ENCODE measurements around the gene TMED3. TPM values are rescaled to one million over a fixed set of nuclear protein-coding genes. Genes with fewer than 3 reads are reported as not detected.
"Not testable (repeated sequence)": the region's sequence is repeated elsewhere in the genome, so short reads cannot be mapped to it uniquely, and the experiment has no call there.

The TMED3 gene
- total RNA-seq, 1 donor from 2014 or later = 205 TPM

DNA sequence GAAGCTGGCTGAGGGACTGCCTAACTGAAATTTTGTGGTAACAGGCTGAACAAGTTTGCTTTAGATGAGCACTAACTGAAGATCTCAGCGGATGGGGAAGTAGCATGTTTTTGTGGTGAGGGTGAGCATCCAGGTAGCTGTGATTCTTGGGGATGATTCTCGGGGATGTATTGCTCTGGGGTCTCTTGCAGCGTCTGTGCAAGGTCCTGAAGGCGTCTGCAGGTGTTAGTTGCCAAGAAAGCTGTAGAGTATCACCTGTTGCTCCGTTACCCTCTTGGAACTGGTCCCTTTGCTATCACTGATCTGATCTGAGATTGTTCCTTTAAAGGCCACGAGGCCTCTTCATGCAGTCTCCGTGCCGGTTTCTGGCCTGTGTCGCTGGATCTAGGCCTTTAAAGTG lies 6.0 kb downstream of the TMED3 start:
- DNase-seq (ENCODE audit: low read depth in 2 of 2) = no peak

DNA sequence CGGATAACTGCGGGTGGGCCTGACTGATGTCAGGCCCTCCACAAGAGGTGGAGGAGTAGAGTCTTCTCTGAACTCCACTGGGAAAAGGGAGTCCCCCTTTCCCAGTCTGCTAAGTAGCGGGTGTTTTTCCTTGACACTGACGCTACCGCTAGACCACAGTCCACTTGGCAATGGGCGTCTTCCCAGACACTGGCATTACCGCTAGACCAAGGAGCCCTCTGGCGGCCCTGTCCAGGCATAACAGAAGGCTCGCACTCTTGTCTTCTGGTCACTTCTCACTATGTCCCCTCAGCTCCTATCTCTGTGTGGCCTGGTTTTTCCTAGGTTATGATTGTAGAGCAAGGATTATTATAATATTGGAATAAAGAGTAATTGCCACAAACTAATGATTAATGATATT lies 9.1 kb downstream of the TMED3 start:
- DNase-seq (ENCODE audit: low read depth in 2 of 2) = not testable (repeated sequence)

DNA sequence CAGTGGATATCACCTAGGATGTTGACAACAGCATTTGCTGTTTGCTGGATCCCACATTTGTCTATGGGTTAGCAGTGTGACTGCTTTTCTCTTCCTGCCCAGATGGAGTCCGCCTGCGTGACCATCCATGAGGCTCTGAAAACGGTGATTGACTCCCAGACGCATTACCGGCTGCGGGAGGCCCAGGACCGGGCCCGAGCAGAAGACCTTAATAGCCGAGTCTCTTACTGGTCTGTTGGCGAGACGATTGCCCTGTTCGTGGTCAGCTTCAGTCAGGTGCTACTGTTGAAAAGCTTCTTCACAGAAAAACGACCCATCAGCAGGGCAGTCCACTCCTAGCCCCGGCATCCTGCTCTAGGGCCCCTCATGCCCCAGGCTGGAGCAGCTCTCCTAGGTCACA lies 11.0 kb downstream of the TMED3 start:
- no peak for DNase-seq (ENCODE audit: low read depth in 2 of 2)

DNA sequence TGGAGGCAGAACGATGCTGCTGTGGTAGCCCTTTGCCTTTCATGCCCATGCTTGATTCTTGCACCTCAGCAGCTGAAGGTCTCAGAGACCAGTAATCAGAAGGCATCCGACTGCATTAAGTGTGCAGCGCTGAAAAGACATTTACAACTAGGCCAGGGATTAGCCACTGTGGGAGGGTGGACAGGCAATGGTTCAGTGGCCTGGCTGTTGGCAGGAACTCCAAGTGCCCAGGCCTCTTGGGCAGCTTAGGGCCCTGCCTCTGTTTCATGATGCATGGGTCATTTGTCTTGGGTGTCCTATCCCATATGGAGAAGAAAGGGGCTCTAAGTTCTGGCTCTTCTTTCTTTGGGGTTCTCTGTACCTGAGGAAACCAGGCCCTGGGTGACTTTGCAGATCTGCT lies 11.4 kb downstream of the TMED3 start:
- no peak for DNase-seq (ENCODE audit: low read depth in 2 of 2)

DNA sequence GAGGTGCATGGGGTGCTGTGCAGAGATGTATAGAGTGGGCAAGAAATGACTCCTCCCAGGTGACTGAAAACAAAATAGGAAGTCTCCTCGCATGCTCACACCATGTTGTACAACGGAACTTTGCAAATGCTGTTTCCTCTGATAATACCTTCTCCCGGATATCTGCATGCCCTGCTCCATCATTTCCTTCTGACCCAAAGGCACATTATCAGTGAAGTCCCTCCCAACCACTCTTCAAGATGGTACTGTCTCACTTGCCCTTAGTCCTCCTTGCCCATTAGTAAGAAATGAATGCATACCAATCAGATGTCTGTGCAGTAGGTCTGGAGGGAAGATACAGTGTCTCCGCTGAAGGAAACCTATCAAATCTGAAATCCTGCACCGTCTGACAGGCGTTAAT lies 12.0 kb downstream of the TMED3 start:
- peak; percentile 64 to 67 for DNase-seq (ENCODE audit: low read depth in 2 of 2)

DNA sequence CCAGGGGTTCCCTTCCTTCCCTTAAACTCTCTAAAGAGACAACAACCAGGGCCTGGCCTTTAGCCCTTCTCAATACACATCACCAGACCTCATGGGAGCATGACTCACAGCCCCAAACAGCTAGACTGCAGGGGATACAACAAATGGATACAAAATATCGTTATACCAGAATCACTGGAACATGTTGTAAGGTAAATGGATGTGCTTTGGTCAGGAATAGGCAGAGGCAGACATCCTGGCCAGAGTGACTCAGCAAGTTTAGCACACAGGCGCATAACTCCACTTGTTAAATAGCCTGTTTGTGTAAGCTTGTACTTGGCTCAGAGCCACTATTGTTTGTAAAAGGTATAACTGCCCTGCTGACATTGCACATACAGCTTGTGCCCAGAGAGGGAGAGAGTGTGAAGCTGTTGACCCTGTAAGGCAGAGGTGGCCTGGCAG lies 18.3 kb downstream of the TMED3 start:
- DNase-seq (ENCODE audit: low read depth in 2 of 2) = peak; percentile 80 to 92

DNA sequence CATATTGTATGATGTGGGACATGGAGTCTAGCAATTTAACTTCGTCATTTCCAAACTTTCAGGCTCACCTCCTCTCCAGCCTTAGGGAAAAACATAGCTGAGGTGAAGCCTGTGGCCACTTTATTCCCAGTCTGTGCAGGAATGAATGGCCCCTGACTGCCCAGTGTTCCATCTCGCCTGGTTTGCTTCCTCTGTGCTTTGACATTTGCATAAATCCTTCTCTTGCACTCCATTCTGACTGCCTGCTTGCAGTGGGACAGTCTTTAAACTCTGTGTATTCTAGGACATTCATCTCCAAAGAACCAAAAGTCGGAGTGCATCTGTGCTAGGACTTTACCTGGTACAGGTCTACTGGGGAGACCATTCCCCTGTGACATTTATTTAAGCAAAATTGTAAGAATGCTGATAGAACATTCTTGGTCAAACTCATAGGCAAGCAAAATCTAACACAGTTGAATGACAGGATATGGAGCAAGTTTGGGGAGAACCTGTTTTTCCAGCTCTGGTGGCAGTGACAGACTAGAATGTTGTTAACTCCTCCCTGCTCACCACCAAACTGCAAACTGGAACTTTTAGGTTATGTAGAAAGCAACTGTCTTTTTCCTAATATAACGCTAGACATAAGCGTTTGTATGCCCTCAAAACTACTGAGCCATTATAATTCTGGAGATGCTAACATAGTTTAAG lies 22.1 kb downstream of the TMED3 start:
- DNase-seq (ENCODE audit: low read depth in 2 of 2) = no peak

DNA sequence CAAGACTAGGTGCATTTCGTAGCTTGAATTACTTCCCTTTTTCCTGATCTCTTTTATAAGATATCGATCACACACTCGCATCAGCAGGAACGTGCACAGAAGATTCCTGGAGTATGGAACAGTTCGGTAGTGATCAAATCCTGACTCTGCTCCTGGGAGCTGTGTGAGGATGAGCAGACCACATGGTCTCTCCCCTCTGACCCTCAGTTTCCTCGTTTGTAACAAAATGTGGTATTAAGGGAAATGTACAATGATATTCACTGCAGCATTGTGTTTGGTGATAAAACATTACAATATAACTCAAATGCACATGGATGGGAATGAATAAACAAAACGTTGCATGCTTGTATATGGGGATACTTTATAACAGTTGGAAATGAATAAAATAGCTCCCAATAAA lies 26.7 kb downstream of the TMED3 start:
- peak in 1 of 2 donors; percentile 86 for DNase-seq (ENCODE audit: low read depth in 2 of 2)

DNA sequence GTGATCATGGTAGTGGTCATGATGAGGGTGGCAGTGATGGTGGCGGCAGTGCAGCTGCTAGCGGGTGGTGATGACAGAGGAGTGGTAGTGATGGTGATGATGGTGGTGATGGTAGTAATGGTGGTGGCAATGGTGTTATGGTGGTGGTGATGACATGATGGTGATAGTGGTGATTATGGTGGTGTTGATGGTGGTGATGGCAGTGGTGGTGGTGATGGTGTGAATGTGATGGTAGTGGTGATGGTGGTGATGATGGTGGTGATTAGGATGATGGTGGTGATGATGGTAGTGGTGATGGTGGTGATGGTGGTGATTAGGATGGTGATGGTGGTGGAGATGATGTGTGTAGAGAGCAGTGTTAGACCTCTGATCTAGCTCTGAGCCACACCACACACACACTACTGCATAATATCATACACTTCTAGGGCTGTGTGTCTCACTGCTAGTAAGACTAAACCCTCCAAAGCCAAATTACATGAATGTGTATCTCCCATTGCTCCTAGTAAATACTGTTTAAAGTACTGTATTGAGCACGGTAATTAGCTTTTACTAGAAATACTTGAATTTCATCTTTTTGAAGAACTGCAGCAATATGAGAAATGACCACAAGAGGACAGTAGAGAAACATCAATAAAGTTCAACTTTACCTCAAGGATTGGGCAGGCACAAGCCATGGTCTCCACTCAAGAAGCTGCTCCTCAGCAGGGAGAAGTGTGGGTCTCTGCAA lies 28.8 kb downstream of the TMED3 start:
- DNase-seq (ENCODE audit: low read depth in 2 of 2) = peak; percentile 57

DNA sequence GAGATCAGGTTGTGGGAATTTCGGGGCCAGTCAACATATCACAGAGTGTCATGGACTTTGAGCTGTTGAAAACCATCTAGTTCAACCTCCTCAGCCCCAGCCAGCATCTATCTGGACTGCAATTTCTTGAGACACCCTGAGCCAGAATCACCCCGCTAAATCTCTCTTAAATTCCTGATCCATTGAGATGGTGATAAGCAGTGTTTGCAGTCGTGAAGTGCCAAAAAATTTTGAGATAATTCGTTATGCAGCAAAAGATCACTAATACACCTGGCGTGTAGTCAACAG lies 29.3 kb downstream of the TMED3 start:
- no peak for DNase-seq (ENCODE audit: low read depth in 2 of 2)

DNA sequence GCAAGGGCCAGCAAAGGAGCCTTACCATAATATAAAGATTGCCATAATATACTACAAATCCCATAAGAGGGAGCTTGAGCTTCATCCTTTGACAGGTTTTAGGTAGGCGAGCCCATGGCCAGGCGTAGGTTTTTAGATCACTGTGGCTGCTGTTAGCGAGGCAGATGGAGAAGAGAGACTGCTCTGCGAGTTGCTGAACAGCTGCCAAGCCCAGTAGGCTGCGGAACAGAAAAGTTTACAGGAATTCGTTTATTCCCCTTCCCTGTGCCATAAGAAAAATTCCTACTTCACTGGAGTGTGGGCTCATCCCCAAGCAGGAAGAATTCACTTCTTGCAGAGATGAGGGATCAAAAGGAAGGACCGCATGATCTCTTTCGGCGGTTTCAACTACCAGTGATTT lies 30.5 kb downstream of the TMED3 start:
- no peak for DNase-seq (ENCODE audit: low read depth in 2 of 2)

DNA sequence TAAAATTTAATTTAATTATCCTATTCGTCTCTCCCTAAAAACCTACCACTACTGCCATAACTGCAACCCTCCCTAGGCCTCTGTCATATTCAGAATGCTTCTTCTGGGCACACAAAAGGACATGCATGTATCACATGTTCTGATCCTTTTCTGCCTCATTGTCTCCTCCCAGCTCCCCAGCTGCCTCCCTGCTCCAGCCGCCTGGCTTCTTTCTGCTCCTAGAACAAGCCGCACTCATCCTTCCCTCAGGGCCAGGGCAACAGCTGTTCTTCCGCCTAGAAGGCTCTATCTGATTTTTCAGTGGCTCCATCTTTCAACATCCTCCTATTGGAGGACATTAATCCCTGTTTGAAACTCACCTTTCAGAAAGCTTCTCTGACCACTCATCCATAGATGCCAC lies 38.6 kb downstream of the TMED3 start:
- DNase-seq (ENCODE audit: low read depth in 2 of 2) = no peak

DNA sequence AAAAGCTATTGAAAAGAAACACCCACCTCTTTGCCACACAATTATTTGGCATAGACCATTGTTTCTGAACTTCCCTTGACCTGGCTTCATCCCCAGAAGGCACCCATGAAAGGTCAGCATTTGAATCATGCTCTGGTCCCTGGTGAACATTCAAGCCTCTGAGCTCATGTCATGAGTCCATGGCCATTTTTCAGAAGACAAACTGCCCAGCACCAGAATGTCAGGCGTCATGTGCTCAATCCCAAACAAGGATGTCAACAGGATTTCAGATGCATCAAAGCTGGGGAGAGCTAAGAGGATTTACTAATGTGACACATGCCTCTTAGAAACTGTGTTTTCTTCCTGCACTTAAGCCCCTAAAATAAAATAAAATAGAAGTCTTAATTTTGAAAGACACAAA lies 41.3 kb downstream of the TMED3 start:
- no peak for DNase-seq (ENCODE audit: low read depth in 2 of 2)

DNA sequence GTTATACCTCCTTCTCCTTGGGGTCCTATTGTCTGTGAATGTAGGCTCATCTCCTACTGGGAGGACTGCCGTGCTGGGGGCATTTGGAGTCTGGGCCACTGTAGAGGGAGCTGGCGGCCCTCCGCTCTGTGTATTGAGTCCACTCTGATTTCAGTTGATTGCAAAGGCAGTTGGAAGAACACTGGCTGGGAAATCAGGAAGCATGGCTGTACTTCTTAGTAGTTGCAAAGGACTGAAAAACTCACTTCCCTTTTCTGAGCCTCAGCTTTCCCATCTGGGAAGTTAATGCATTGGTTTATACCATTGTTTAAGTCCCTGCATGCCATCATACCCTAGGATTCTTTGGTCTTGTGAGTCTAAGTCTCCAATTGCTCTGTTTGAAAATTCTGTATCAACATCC lies 46.7 kb downstream of the TMED3 start:
- DNase-seq (ENCODE audit: low read depth in 2 of 2) = no peak

DNA sequence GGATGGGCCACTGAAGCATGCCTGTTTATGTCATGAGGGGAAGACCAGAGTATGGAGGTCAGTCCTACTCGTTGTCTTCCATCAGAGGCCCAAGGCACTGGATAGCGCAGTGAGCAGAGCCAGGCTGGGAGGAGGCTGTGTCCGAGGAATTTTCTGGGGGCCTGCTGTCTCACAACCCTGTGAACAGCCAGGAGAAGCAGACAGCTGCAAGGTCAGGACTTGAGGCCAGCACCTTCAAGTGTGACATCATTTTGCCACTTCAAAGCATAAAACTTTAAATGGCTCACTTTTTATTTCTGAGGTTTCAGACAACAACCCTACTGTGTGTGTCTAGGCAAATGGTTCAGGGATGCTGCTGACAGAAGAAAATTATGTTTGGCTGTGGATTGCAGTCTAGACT lies 47.2 kb downstream of the TMED3 start:
- no peak for DNase-seq (ENCODE audit: low read depth in 2 of 2)

DNA sequence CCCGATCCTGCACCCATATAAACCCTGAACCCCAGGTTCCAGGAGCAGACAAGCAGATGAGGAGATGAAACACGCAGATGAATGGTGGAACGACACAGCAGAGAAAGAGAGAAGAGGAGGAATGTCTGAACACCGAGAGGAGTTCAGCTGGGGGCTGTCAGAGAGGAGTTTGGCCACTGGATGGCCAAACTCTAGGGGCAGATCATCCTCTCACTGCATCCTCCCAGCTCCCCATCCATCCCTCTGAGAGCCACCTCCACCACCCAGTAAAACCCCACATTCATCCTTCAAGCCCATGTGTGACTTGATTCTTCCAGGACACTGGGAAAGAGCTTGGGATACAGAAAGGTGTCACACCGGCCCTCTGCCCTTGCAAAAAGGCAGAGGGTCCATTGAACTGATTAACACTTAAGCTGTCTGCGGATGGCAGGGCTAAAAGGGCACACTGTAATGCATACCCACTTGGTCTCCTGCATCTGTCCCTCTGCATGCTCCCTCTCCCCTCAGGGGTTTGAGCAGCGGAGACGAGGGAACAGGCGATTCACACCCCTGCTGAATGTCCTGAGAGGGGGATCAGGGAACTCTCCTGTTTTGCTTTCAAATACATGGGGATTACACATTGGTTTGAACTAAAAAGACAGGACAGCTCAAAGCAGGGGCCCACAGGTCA lies 53.8 kb downstream of the TMED3 start:
- no peak for DNase-seq (ENCODE audit: low read depth in 2 of 2)

DNA sequence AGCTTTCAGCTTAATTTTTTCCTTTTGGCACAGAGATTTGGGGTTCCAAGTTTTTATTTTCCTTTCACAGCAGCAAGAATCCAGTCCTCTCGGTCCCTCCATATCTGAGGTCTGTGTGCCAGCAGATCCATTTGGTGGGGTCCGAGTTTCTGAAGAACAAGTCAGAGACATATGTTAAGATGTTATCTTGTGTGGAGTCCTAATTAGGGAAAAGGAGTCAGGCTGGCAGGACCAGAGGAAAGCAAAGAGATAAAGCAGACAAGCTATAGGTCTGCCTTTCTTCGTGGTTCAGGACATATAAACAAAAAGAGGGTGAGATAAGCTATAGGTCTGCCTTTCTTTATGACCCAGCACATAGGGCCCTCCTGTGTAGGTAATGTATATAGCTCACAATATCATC lies 54.9 kb downstream of the TMED3 start:
- no peak for DNase-seq (ENCODE audit: low read depth in 2 of 2)

DNA sequence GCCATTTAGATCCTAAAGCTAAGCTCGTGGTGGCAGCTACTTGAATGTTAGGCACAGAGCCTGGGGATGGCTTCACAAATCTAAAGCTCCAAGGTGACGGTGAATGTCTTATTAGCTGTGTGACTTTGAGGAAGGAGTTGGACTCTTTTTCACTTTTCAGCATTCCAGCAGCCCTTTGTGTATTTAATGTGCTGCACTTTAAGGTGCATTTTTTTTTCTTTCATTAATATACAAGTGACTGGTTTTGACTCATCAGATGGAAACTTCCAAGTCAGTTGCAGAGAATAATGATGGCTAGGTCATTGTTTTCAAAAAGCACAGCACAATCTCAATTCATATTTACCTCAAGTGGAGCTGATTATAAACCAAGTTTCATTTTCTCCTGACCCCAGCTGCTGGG lies 55.8 kb downstream of the TMED3 start:
- DNase-seq (ENCODE audit: low read depth in 2 of 2) = no peak

DNA sequence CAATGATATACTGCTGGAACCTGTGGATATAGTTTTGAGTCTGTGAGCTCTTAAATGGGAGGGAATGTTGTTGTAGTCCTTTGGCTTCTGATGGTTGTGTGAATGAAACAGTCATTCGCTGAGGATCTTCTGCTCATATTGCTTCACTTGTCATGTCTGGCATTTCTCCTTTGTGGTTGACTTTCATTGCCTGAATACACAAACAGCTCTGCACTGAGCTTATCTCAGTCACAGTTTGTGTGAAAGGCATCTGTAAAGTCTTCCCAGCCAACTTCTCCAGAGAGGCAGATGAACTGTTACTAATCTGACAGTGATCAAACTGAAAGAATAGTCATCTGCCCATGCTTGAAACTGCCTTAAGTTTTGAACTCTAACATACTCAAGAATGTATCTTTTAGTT lies 59.8 kb downstream of the TMED3 start:
- DNase-seq (ENCODE audit: low read depth in 2 of 2) = no peak

DNA sequence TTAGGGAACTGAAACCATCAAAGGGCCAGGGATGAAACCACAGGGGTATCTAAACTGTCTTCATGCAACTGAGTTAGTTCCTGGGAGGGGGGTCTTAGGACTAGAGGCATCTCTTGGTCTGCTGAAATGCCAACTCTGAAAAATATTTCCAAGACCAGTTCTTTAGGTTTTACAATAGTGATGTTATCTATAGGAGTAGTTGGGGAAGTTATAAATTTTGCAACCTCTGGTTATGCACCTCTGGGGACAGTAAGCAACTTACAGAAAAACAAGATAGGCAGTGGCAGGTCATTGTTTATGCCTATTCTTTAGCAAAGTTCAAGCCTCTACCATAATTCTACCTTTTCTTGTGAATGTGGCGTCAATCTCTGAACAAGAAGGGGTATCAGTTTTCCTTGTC lies 60.7 kb downstream of the TMED3 start:
- no peak for DNase-seq (ENCODE audit: low read depth in 2 of 2)

DNA sequence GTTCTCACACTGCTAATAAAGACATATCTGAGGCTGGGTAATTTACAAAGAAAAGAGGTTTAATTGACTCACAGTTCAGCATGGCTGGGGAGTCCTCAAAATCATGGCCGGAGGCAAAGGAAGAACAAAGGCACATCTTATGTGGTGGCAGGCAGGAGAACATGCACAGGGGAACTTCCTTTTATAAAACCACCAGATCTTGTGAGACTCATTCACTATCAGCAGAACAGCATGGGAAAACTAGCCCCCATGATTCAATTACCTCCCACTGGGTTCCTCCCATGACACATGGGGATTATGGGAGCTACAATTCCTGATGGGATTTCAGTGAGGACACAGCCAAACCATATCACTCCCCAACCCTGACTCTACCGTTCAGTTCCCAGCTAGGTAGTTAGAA lies 61.5 kb downstream of the TMED3 start:
- DNase-seq (ENCODE audit: low read depth in 2 of 2) = no peak
